GM18507 (cell line): ENCODE results near the gene HPS6.

Experiments
- DNase-seq: peaks from one replicate; pipeline ENCODE4 v3.0.0; 2011; ENCODE audit warnings: low read depth; ENCODE audit not compliant: insufficient read length; ENCODE audit errors: extremely low spot score
- FAIRE-seq: peaks from 2 replicates; lab custom pipeline; 2011; peaks lifted over from hg19 to GRCh38; lab: Jason Lieb, UNC

Gene HPS6

GRCh38 chr10:102114861-102115618 is 49.9 kb downstream of the HPS6 start:
- peak; percentile 94 for FAIRE-seq
- DNase-seq, result peak; percentile 57

- no peak for DNase-seq
- FAIRE-seq, result peak; percentile 52
These were observed 50.6 kb downstream of the HPS6 start for GRCh38 chr10:102115775-102116174.

- no peak for FAIRE-seq
These were observed 51.5 kb downstream of the HPS6 start for GRCh38 chr10:102116656-102117055.

More at GRCh38 chr10:102116656-102117055, 51.5 kb downstream of the HPS6 start:
- DNase-seq, result no peak
